WI38 (cell line): ENCODE measurements around the gene COL5A1.

Experiments
- H3K4me3 ChIP-seq: 2 replicates; pipeline ENCODE4 v1.5.1; 2011; ENCODE audit warnings: low read depth, mild to moderate bottlenecking, control low read depth, low read length
- TF ChIP-seq, protein P1 (sequence below): IDR thresholded peaks from 2 replicates; pipeline ENCODE4 v1.5.1; 2012; ENCODE audit warnings: low read depth, mild to moderate bottlenecking, control low read depth, low read length

COL5A1 gene

DNA sequence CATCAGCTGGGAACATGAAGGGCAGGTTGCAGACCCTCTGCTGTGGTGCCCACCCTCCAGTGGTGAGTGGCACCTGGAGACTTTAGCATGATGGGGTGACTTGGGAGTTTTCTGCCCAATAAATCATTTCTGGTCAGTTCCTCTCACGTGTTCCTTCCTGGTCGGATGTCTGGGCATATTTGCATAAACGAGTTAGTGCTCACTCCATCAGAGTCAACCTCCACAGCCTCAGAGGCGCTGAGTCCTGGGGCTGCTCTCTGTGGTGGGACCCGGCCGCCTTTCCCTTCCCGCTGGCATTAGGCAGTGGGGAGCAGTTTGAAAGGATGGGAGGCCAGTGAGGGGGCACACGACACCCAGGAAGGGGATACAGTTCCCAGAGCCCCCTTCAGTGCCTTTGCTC, 125.0 kb downstream of the COL5A1 start:
- no peak overlapping the region for H3K4me3 ChIP-seq
- TF ChIP-seq, protein P1, sequence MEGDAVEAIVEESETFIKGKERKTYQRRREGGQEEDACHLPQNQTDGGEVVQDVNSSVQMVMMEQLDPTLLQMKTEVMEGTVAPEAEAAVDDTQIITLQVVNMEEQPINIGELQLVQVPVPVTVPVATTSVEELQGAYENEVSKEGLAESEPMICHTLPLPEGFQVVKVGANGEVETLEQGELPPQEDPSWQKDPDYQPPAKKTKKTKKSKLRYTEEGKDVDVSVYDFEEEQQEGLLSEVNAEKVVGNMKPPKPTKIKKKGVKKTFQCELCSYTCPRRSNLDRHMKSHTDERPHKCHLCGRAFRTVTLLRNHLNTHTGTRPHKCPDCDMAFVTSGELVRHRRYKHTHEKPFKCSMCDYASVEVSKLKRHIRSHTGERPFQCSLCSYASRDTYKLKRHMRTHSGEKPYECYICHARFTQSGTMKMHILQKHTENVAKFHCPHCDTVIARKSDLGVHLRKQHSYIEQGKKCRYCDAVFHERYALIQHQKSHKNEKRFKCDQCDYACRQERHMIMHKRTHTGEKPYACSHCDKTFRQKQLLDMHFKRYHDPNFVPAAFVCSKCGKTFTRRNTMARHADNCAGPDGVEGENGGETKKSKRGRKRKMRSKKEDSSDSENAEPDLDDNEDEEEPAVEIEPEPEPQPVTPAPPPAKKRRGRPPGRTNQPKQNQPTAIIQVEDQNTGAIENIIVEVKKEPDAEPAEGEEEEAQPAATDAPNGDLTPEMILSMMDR: no peak

GRCh38 chr9:134768332-134768708, 126.7 kb downstream of the COL5A1 start:
- H3K4me3 ChIP-seq: no peak overlapping the region
- TF ChIP-seq, protein P1: no peak

DNA sequence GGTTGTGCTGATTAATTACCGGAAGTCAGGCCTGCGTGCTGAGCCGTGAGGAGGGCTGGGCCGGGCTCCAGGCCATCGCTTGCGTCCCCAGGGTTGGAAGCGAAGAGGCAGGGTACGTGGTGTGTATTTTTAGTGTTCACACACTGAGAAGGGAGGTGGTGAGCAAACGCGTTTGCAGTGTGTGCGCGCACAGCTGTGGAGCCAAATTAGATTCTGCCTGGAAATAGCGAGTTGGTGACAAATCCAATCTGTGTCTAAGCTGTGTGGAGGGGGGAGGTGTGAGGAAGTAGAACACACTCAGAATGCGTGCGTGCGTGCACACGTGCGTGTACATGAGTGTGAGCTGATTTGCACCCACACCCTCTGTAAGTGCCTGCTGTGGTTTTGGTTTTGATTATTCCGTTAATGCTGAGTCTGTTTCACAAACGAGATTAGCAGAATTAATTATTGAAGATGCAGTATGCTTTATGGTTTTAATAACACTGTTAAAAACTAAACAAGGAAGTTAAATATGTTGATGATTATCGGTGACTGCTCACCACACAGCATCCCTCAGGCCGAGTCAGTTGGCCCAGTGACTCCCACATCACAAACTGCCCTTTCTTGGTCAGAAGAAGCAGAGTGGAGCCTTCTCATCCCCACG, 127.2 kb downstream of the COL5A1 start:
- H3K4me3 ChIP-seq: no peak overlapping the region
- TF ChIP-seq, protein P1: no peak

- H3K4me3 ChIP-seq: no peak overlapping the region
- TF ChIP-seq, protein P1: no peak
Observed at GRCh38 chr9:134770972-134771971, 129.7 kb downstream of the COL5A1 start.

DNA sequence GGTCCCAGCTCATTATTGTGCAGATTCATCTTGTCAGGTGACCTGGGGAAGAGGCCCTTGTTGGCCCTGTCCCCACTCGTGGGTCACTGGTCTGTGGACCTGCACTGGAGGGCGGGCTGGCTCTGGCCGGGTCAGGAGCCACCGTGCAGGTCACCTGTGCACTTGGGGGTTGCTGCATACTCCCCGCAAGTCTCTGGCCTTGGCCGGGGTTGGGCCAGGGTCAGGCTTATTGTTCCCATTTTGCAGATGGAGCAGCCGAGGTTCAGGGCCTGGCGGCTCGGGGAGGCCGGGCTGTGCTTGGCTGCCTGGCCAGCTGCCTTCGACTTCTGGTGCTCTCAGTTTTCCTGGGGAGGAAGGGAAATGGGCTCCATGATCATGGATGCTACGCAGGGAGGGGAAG, 130.7 kb downstream of the COL5A1 start:
- no peak overlapping the region for H3K4me3 ChIP-seq
- TF ChIP-seq, protein P1: no peak

DNA sequence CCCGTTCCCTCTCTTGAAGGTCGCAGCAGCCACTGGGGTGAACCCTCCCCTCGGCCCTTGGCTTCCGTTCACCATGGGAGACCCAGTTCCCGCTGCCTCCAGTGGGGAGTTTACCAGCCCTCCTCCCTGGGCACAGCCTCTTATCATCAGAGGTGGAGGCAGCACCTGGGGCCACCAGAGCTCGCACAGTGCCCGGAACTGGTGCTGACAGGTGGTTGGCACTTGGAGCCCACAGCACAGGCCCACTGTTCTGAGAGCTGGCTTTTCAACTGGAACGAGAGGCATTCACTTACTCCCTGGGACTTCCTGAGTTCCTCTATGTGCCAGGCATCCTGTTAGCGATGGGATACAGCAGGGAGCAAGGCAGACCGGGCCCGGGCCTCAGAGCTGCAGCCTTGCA, 132.2 kb downstream of the COL5A1 start:
- no peak overlapping the region for H3K4me3 ChIP-seq
- TF ChIP-seq, protein P1: no peak

GRCh38 chr9:134774410-134774809, 132.8 kb downstream of the COL5A1 start:
- H3K4me3 ChIP-seq: no peak overlapping the region
- TF ChIP-seq, protein P1: no peak
